Stomach (tissue), 9 donors: ENCODE measurements around the gene DNASE2. TPM values are rescaled to one million over a fixed set of nuclear protein-coding genes. Genes with fewer than 3 reads are reported as not detected.

ENCODE experiments used
- DNase-seq, 2 donors: peaks; one replicate each; pipeline versions ENCODE4 v3.0.0 to v3.0.0-alpha.2; 2013 to 2019
- H3K27ac ChIP-seq, 5 donors: fragments of 200-600 bp in 4 of 5; sonication (generic) in 4 of 5; one replicate each; pipeline ENCODE4 v1.5.1; 2013 to 2019; ENCODE audit warnings: mild to moderate bottlenecking in 1 of 5, moderate library complexity in 1 of 5
- H3K27me3 ChIP-seq, 3 donors: fragments of 200-600 bp; sonication (generic); one replicate each; pipeline ENCODE4 v1.5.1; 2017 to 2019; ENCODE audit warnings: mixed run types in 1 of 3
- H3K36me3 ChIP-seq, 4 donors: fragments of 200-600 bp; sonication (generic); 1 replicate in 3 of 4; 2 replicates in 1 of 4; pipeline ENCODE4 v1.5.1; 2016 to 2019
- H3K4me1 ChIP-seq, 4 donors: fragments of 200-600 bp; sonication (generic); one replicate each; pipeline ENCODE4 v1.5.1; 2016 to 2019
- H3K4me3 ChIP-seq, 4 donors: fragments of 200-600 bp; sonication (generic) in 3 of 4; one replicate each; pipeline ENCODE4 v1.5.1; 2016 to 2019; ENCODE audit warnings: mild to moderate bottlenecking in 1 of 4
- H3K9me3 ChIP-seq, 4 donors: fragments of 200-600 bp; sonication (generic); one replicate each; pipeline ENCODE4 v1.5.1; 2016 to 2019
- CTCF ChIP-seq, 7 experiments: fragments of 450-650 bp in 4 of 7; fragments of 200-600 bp in 3 of 7; sonication (generic) in 3 of 7; IDR thresholded peaks; one replicate each; pipeline ENCODE4 v1.5.1; 2016 to 2019; ENCODE audit warnings: antibody characterized with exemption in 7 of 7, control low read depth in 2 of 7, mild to moderate bottlenecking in 1 of 7
- EP300 ChIP-seq: sonication (generic); formaldehyde crosslinking; IDR thresholded peaks from one replicate; pipeline ENCODE4 v1.6.1; 2017; ENCODE audit warnings: antibody characterized with exemption
- POLR2A ChIP-seq, 4 donors: fragments of 450-650 bp; IDR thresholded peaks; one replicate each; pipeline ENCODE4 v1.6.1; 2016; ENCODE audit warnings: antibody characterized with exemption in 4 of 4, control low read depth in 2 of 4, mild to moderate bottlenecking in 1 of 4, moderate library complexity in 1 of 4
- POLR2AphosphoS5 ChIP-seq, 3 donors: sonication (generic); formaldehyde crosslinking; IDR thresholded peaks; one replicate each; pipeline ENCODE4 v1.6.1; 2016; ENCODE audit warnings: antibody characterized with exemption in 3 of 3
- WGBS, 5 donors: extraction: QIAGEN DNeasy Blood & Tissue Kit in 3 of 5; methylation state at CpG; one replicate each; pipeline versions ENCODE4 v1.1.5 to v1.1.7; 2013 to 2018; 5-methylcytosine and 5-hydroxymethylcytosine counted together
- intact Hi-C: fragments of 100-400 bp; cut with DNase I; formaldehyde crosslinking; loops from one replicate; pipeline ENCODE4 v1.15.1; 2023; ENCODE audit warnings: low total_unique reads
- polyA plus RNA-seq, 3 donors: library from polyadenylated mRNA; stranded (reverse); fragments of 200-250 nt; gene quantifications; one replicate each; pipeline ENCODE4 v1.2.3, GENCODE V29; 2013
- total RNA-seq, 5 donors: library from RNA; depleted of rRNA; stranded (reverse); fragments of >200 nt; gene quantifications; one replicate each; pipeline versions ENCODE4 v1.1.0 to v1.2.3, GENCODE V29; 2014 to 2016
- donor health status: healthy with polysubstance abuse.
- donor health status: Bipolar disorder and iron deficiency.
- donor health status: healthy.

The DNASE2 gene
- total and polyA plus RNA-seq, 8 donors = 9.0 to 53.1 (median 25.6) TPM

- intact Hi-C loops = no loop called here
- Histone ChIP-seq H3K4me1 (peaks cover 19 to 30% (median 25%) of the 10 kb centered on the region in 4 donors), H3K4me3 (peak overlapping the region; percentile 2 to 11 (median 9)), H3K9me3 (no peaks in the 10 kb centered on the region), H3K27me3 (no peaks in the 10 kb centered on the region), H3K36me3 (no peaks in the 10 kb centered on the region), H3K27ac (peak overlapping the region; percentile 75 to 81 (median 79))
- WGBS, 5 donors = 3 to 23% (median 9%) methylated on average over 17 to 22 of the region's 22 CpGs
- DNase-seq = peak; percentile 77 to 93
- TF ChIP-seq EP300 (no peak), POLR2AphosphoS5 (IDR thresholded peaks at IDR 0.05) (peak; percentile 30 to 58 (median 38))
Measured at GRCh38 chr19:12913011-12913561, 31.8 kb upstream of the DNASE2 start.

GRCh38 chr19:12912571-12912970, 31.3 kb upstream of the DNASE2 start:
- DNase-seq = peak in 1 of 2 donors; percentile 66
- no peak for TF ChIP-seq CTCF (IDR thresholded peaks at IDR 0.05)
- no peak for TF ChIP-seq EP300
- TF ChIP-seq POLR2A (IDR thresholded peaks at IDR 0.05) = no peak
- no peak for TF ChIP-seq POLR2AphosphoS5 (IDR thresholded peaks at IDR 0.05)
- no peaks in the 10 kb centered on the region for H3K27me3 ChIP-seq
- 26 to 33% (median 29%) methylated on average over 4 of the region's 4 CpGs for WGBS, 5 donors
- H3K4me3 ChIP-seq = peak overlapping the region in 2 of 4 donors; percentile 2 to 9
- peak overlapping the region; percentile 75 to 81 (median 79) for H3K27ac ChIP-seq
- intact Hi-C loops = no loop called here
- H3K4me1 ChIP-seq = peaks cover 19 to 30% (median 26%) of the 10 kb centered on the region in 4 donors
- no peaks in the 10 kb centered on the region for H3K36me3 ChIP-seq
- no peaks in the 10 kb centered on the region for H3K9me3 ChIP-seq

GRCh38 chr19:12907166-12907565, 25.9 kb upstream of the DNASE2 start:
- peak overlapping the region; percentile 42 to 75 (median 60) for H3K27ac ChIP-seq
- H3K4me1 ChIP-seq = peaks cover 0 to 8% (median 3%) of the 10 kb centered on the region in 4 donors
- H3K9me3 ChIP-seq = no peaks in the 10 kb centered on the region
- H3K4me3 ChIP-seq = no peak overlapping the region
- TF ChIP-seq POLR2A (IDR thresholded peaks at IDR 0.05) (no peak), POLR2AphosphoS5 (IDR thresholded peaks at IDR 0.05) (peak in 2 of 3 donors; percentile 33 to 79), EP300 (no peak), CTCF (IDR thresholded peaks at IDR 0.05) (no peak)
- H3K36me3 ChIP-seq = no peaks in the 10 kb centered on the region
- intact Hi-C loops = no loop called here
- no peaks in the 10 kb centered on the region for H3K27me3 ChIP-seq
- WGBS, 5 donors = 30 to 61% (median 49%) methylated on average over 9 of the region's 9 CpGs
- DNase-seq = peak; percentile 74 to 78

- 81 to 89% (median 85%) methylated on average over 10 of the region's 10 CpGs for WGBS, 5 donors
- Histone ChIP-seq H3K4me3 (no peak overlapping the region), H3K27ac (peak overlapping the region in 1 of 5 donors; percentile 17), H3K36me3 (peaks cover 8 to 54% (median 51%) of the 10 kb centered on the region in 4 donors), H3K9me3 (no peaks in the 10 kb centered on the region), H3K4me1 (no peaks in the 10 kb centered on the region), H3K27me3 (no peaks in the 10 kb centered on the region)
- intact Hi-C loops = no loop called here
- no peak for DNase-seq
- TF ChIP-seq EP300 (no peak), POLR2A (IDR thresholded peaks at IDR 0.05) (no peak), CTCF (IDR thresholded peaks at IDR 0.05) (no peak), POLR2AphosphoS5 (IDR thresholded peaks at IDR 0.05) (no peak)
Measured at GRCh38 chr19:12899891-12900518, 18.8 kb upstream of the DNASE2 start.

- Histone ChIP-seq H3K9me3 (no peaks in the 10 kb centered on the region), H3K27me3 (no peaks in the 10 kb centered on the region), H3K4me3 (no peak overlapping the region), H3K27ac (no peak overlapping the region), H3K4me1 (peaks cover 10 to 16% (median 13%) of the 10 kb centered on the region in 4 donors), H3K36me3 (peaks cover 24 to 77% (median 71%) of the 10 kb centered on the region in 4 donors)
- TF ChIP-seq POLR2A (IDR thresholded peaks at IDR 0.05) = no peak
- TF ChIP-seq EP300 = no peak
- no peak for TF ChIP-seq POLR2AphosphoS5 (IDR thresholded peaks at IDR 0.05)
- TF ChIP-seq CTCF (IDR thresholded peaks at IDR 0.05) = no peak
- 92 to 98% (median 96%) methylated on average over 12 to 17 of the region's 17 CpGs for WGBS, 5 donors
- intact Hi-C loops = no loop called here
- DNase-seq = no peak
Measured at GRCh38 chr19:12896460-12896859, 15.2 kb upstream of the DNASE2 start.
